Measurements from ENCODE around the gene ZNF423.

Gene ZNF423

GRCh38 chr16:49524216-49524946 lies 331.5 kb downstream of the ZNF423 start:
- H3K9me3 ChIP-seq (ENCODE audit: control insufficient read depth in 1 of 2, low read length in 2 of 2) = no peaks in the 10 kb centered on the region
- H3K4me3 ChIP-seq (ENCODE audit: low read depth in 1 of 2, low read length in 2 of 2) = no peak overlapping the region
- H3K27ac ChIP-seq (ENCODE audit: low read depth, low read length) = no peak overlapping the region
- H3K36me3 ChIP-seq (ENCODE audit: control insufficient read depth in 1 of 2, insufficient read depth in 2 of 2, low read length in 2 of 2) = no peaks in the 10 kb centered on the region
- H3K4me1 ChIP-seq (ENCODE audit: control insufficient read depth in 1 of 2, insufficient read depth in 2 of 2, low read length in 2 of 2) = peaks cover 0 to 6% of the 10 kb centered on the region in 2 donors
- H3K9ac ChIP-seq (ENCODE audit: low read depth in 1 of 2, low read length in 2 of 2) = no peak overlapping the region
- H3K27me3 ChIP-seq (ENCODE audit: control insufficient read depth in 1 of 2, insufficient read depth in 2 of 2, low read length in 2 of 2) = no peaks in the 10 kb centered on the region

DNA sequence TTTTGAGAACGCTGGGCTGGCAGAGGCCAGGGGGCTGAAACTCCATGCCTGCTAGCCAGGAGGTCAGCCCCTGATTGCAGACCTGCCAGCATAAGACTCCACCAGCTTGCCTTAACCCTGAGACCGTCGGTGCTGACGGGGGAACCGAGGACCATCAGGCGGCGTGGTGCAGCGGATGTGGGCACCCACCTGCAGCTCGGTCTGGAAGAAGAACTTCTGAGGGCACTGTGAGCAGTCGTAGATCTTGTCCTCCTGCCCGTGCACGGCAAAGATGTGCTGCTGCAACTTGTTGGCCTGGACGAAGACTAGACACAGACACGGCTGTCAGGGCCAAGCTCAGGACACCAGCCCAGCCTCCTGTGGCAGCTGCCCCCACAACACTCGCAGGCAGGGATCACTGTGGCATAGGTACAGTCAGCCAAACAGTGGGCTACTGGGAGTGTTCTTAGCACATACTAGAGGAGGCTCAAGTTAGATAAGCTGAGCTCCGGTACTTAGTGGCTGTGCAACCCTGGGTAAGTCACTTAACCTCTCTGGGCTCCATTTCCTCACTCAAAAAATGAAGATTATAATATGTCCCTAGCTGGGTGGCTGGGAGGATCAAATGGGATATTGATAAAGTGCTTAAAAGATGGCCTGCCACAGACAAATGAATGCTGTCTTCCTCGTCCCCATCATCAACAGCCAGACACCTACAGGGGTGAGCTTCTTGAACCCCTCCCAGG lies 332.3 kb downstream of the ZNF423 start:
- Histone ChIP-seq H3K36me3 (ENCODE audit: control insufficient read depth in 1 of 2, insufficient read depth in 2 of 2, low read length in 2 of 2) (no peaks in the 10 kb centered on the region), H3K27ac (ENCODE audit: low read depth, low read length) (no peak overlapping the region), H3K27me3 (ENCODE audit: control insufficient read depth in 1 of 2, insufficient read depth in 2 of 2, low read length in 2 of 2) (no peaks in the 10 kb centered on the region), H3K4me3 (ENCODE audit: low read depth in 1 of 2, low read length in 2 of 2) (no peak overlapping the region), H3K4me1 (ENCODE audit: control insufficient read depth in 1 of 2, insufficient read depth in 2 of 2, low read length in 2 of 2) (peaks cover 0 to 6% of the 10 kb centered on the region in 2 donors), H3K9me3 (ENCODE audit: control insufficient read depth in 1 of 2, low read length in 2 of 2) (no peaks in the 10 kb centered on the region), H3K9ac (ENCODE audit: low read depth in 1 of 2, low read length in 2 of 2) (no peak overlapping the region)

GRCh38 chr16:49521734-49522325 lies 334.1 kb downstream of the ZNF423 start:
- Histone ChIP-seq H3K9ac (ENCODE audit: low read depth in 1 of 2, low read length in 2 of 2) (no peak overlapping the region), H3K4me3 (ENCODE audit: low read depth in 1 of 2, low read length in 2 of 2) (no peak overlapping the region), H3K27me3 (ENCODE audit: control insufficient read depth in 1 of 2, insufficient read depth in 2 of 2, low read length in 2 of 2) (no peaks in the 10 kb centered on the region), H3K9me3 (ENCODE audit: control insufficient read depth in 1 of 2, low read length in 2 of 2) (no peaks in the 10 kb centered on the region), H3K27ac (ENCODE audit: low read depth, low read length) (no peak overlapping the region), H3K4me1 (ENCODE audit: control insufficient read depth in 1 of 2, insufficient read depth in 2 of 2, low read length in 2 of 2) (no peaks in the 10 kb centered on the region), H3K36me3 (ENCODE audit: control insufficient read depth in 1 of 2, insufficient read depth in 2 of 2, low read length in 2 of 2) (no peaks in the 10 kb centered on the region)

- H3K4me3 ChIP-seq (ENCODE audit: low read depth in 1 of 2, low read length in 2 of 2) = no peak overlapping the region
- H3K9ac ChIP-seq (ENCODE audit: low read depth in 1 of 2, low read length in 2 of 2) = no peak overlapping the region
- peaks cover 0 to 2% of the 10 kb centered on the region in 2 donors for H3K27me3 ChIP-seq (ENCODE audit: control insufficient read depth in 1 of 2, insufficient read depth in 2 of 2, low read length in 2 of 2)
- no peak overlapping the region for H3K27ac ChIP-seq (ENCODE audit: low read depth, low read length)
- no peaks in the 10 kb centered on the region for H3K36me3 ChIP-seq (ENCODE audit: control insufficient read depth in 1 of 2, insufficient read depth in 2 of 2, low read length in 2 of 2)
- H3K4me1 ChIP-seq (ENCODE audit: control insufficient read depth in 1 of 2, insufficient read depth in 2 of 2, low read length in 2 of 2) = no peaks in the 10 kb centered on the region
- H3K9me3 ChIP-seq (ENCODE audit: control insufficient read depth in 1 of 2, low read length in 2 of 2) = no peaks in the 10 kb centered on the region
These were observed 335.3 kb downstream of the ZNF423 start for GRCh38 chr16:49520492-49521038.

DNA sequence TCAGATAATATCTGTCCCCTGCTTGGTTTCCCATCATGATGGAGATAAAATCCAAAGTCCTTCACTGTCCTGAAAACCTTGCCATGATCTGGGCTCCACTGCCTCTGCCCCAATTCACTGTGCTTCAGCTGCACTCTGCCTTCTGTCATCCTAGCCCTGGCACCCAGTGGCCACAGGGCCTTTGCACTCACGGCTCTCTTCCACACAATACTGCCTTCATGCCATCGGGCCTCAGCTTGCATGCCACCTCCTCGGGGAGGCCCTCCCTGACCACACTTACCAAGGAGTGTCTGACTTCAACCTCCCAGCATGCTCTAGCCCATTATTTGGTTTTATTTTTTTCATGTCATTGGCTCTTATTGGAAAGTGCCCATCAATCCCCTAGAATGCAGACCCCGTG lies 336.2 kb downstream of the ZNF423 start:
- Histone ChIP-seq H3K4me3 (ENCODE audit: low read depth in 1 of 2, low read length in 2 of 2) (no peak overlapping the region), H3K36me3 (ENCODE audit: control insufficient read depth in 1 of 2, insufficient read depth in 2 of 2, low read length in 2 of 2) (no peaks in the 10 kb centered on the region), H3K9me3 (ENCODE audit: control insufficient read depth in 1 of 2, low read length in 2 of 2) (no peaks in the 10 kb centered on the region), H3K27me3 (ENCODE audit: control insufficient read depth in 1 of 2, insufficient read depth in 2 of 2, low read length in 2 of 2) (peaks cover 0 to 2% of the 10 kb centered on the region in 2 donors), H3K4me1 (ENCODE audit: control insufficient read depth in 1 of 2, insufficient read depth in 2 of 2, low read length in 2 of 2) (no peaks in the 10 kb centered on the region), H3K9ac (ENCODE audit: low read depth in 1 of 2, low read length in 2 of 2) (no peak overlapping the region), H3K27ac (ENCODE audit: low read depth, low read length) (no peak overlapping the region)

DNA sequence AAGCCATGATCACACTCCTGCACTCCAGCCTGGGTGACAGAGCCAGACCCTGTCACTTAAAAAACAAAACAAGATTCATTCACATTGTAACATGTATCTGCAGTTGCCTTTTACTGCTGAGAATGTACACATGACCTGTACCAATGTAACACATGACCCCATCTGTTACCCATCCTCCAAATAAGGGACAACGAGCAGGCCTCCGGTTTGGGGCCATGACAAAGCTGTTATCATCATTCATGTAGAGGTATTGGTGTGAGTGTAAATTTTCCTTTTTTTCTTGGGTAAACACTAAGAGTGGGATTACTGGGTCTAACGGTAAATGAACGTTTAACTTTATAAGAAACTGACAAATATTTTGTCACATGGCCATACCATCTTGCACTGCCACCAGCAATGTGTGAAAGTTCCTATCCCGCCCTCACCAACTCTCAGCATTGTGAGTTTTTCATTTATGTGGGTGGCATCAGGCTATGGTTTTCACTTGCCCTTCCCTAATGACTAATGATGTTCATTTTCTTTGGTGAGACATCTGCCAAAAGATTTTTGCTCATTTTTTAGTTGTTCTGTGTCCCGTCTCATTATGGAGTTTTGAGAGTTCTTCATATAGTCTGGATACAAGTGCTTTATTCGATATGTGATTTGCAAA lies 336.8 kb downstream of the ZNF423 start:
- no peaks in the 10 kb centered on the region for H3K36me3 ChIP-seq (ENCODE audit: control insufficient read depth in 1 of 2, insufficient read depth in 2 of 2, low read length in 2 of 2)
- H3K9me3 ChIP-seq (ENCODE audit: control insufficient read depth in 1 of 2, low read length in 2 of 2) = no peaks in the 10 kb centered on the region
- peaks cover 0 to 2% of the 10 kb centered on the region in 2 donors for H3K27me3 ChIP-seq (ENCODE audit: control insufficient read depth in 1 of 2, insufficient read depth in 2 of 2, low read length in 2 of 2)
- H3K4me3 ChIP-seq (ENCODE audit: low read depth in 1 of 2, low read length in 2 of 2) = no peak overlapping the region
- no peaks in the 10 kb centered on the region for H3K4me1 ChIP-seq (ENCODE audit: control insufficient read depth in 1 of 2, insufficient read depth in 2 of 2, low read length in 2 of 2)
- no peak overlapping the region for H3K27ac ChIP-seq (ENCODE audit: low read depth, low read length)
- H3K9ac ChIP-seq (ENCODE audit: low read depth in 1 of 2, low read length in 2 of 2) = no peak overlapping the region

- Histone ChIP-seq H3K27ac (ENCODE audit: low read depth, low read length) (no peak overlapping the region), H3K27me3 (ENCODE audit: control insufficient read depth in 1 of 2, insufficient read depth in 2 of 2, low read length in 2 of 2) (peaks cover 0 to 2% of the 10 kb centered on the region in 2 donors), H3K4me1 (ENCODE audit: control insufficient read depth in 1 of 2, insufficient read depth in 2 of 2, low read length in 2 of 2) (no peaks in the 10 kb centered on the region), H3K9me3 (ENCODE audit: control insufficient read depth in 1 of 2, low read length in 2 of 2) (no peaks in the 10 kb centered on the region), H3K36me3 (ENCODE audit: control insufficient read depth in 1 of 2, insufficient read depth in 2 of 2, low read length in 2 of 2) (no peaks in the 10 kb centered on the region), H3K9ac (ENCODE audit: low read depth in 1 of 2, low read length in 2 of 2) (no peak overlapping the region), H3K4me3 (ENCODE audit: low read depth in 1 of 2, low read length in 2 of 2) (no peak overlapping the region)
These were observed 339.4 kb downstream of the ZNF423 start for GRCh38 chr16:49516382-49517036.

DNA sequence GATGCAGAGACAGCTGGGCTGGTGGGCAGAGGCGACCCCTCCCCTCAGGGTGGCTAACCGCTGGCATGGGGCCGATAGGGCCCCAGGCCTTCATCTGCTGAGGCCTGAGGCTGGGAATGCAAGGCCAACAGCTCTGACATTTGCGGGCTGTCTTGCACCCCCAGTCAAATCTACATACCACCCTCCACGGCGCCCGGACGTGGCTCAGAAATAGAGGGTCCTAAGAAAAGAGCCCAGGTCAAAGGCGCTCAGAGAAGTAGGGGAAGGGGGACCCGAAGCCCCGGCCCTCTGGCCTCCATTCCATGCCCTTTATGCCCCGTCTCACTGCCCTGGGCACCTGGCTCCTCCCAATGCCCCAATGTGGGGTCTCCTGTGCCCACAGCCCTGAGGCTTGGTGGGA lies 340.1 kb downstream of the ZNF423 start:
- Histone ChIP-seq H3K9ac (ENCODE audit: low read depth in 1 of 2, low read length in 2 of 2) (no peak overlapping the region), H3K27me3 (ENCODE audit: control insufficient read depth in 1 of 2, insufficient read depth in 2 of 2, low read length in 2 of 2) (peaks cover 0 to 2% of the 10 kb centered on the region in 2 donors), H3K4me3 (ENCODE audit: low read depth in 1 of 2, low read length in 2 of 2) (no peak overlapping the region), H3K4me1 (ENCODE audit: control insufficient read depth in 1 of 2, insufficient read depth in 2 of 2, low read length in 2 of 2) (no peaks in the 10 kb centered on the region), H3K36me3 (ENCODE audit: control insufficient read depth in 1 of 2, insufficient read depth in 2 of 2, low read length in 2 of 2) (no peaks in the 10 kb centered on the region), H3K27ac (ENCODE audit: low read depth, low read length) (no peak overlapping the region), H3K9me3 (ENCODE audit: control insufficient read depth in 1 of 2, low read length in 2 of 2) (no peaks in the 10 kb centered on the region)

GRCh38 chr16:49515016-49515565 lies 340.8 kb downstream of the ZNF423 start:
- Histone ChIP-seq H3K36me3 (ENCODE audit: control insufficient read depth in 1 of 2, insufficient read depth in 2 of 2, low read length in 2 of 2) (no peaks in the 10 kb centered on the region), H3K9ac (ENCODE audit: low read depth in 1 of 2, low read length in 2 of 2) (no peak overlapping the region), H3K27me3 (ENCODE audit: control insufficient read depth in 1 of 2, insufficient read depth in 2 of 2, low read length in 2 of 2) (peaks cover 0 to 2% of the 10 kb centered on the region in 2 donors), H3K4me1 (ENCODE audit: control insufficient read depth in 1 of 2, insufficient read depth in 2 of 2, low read length in 2 of 2) (no peaks in the 10 kb centered on the region), H3K9me3 (ENCODE audit: control insufficient read depth in 1 of 2, low read length in 2 of 2) (no peaks in the 10 kb centered on the region), H3K4me3 (ENCODE audit: low read depth in 1 of 2, low read length in 2 of 2) (no peak overlapping the region), H3K27ac (ENCODE audit: low read depth, low read length) (no peak overlapping the region)
